Astrocyte of the spinal cord (primary cell): Measurements from ENCODE around the gene DCLK2.
A peak's percentile ranks its signal among the peaks of the same experiment; 100 is the strongest.

Experiments used
- DNase-seq: peaks from one replicate; pipeline ENCODE4 v3.0.0; 2011; ENCODE audit warnings: low read depth, low spot score
- H3K4me3 ChIP-seq: 2 replicates; pipeline ENCODE4 v1.5.1; 2011; ENCODE audit warnings: low read depth, mild to moderate bottlenecking, low read length, moderate library complexity
- CTCF ChIP-seq: IDR thresholded peaks from 2 replicates; pipeline ENCODE4 v1.5.1; 2012; ENCODE audit warnings: low read depth, mild to moderate bottlenecking, low read length, inconsistent platforms
- in situ Hi-C: cut with HindIII; loops from 2 replicates; pipeline ENCODE4 v1.10.0; 2017; ENCODE audit warnings: low sequenced_read_pairs

Gene DCLK2

GRCh38 chr4:150117094-150117493 lies 38.8 kb downstream of the DCLK2 start:
- no peak overlapping the region for H3K4me3 ChIP-seq
- TF ChIP-seq CTCF = no peak
- no peak for DNase-seq
- in situ Hi-C loops = no loop called here

- no peak for TF ChIP-seq CTCF
- peak; percentile 20 for DNase-seq
- in situ Hi-C loops = no loop called here
- H3K4me3 ChIP-seq = no peak overlapping the region
These were observed 39.4 kb downstream of the DCLK2 start for GRCh38 chr4:150117629-150118028.

GRCh38 chr4:150119492-150119891 lies 41.2 kb downstream of the DCLK2 start:
- H3K4me3 ChIP-seq = no peak overlapping the region
- DNase-seq = peak; percentile 64
- no peak for TF ChIP-seq CTCF

GRCh38 chr4:150123087-150123486 lies 44.8 kb downstream of the DCLK2 start:
- in situ Hi-C loops = no loop called here
- no peak overlapping the region for H3K4me3 ChIP-seq
- DNase-seq = no peak
- no peak for TF ChIP-seq CTCF

More at GRCh38 chr4:150119492-150119891, 41.2 kb downstream of the DCLK2 start:
- in situ Hi-C loops = no loop called here

- no peak overlapping the region for H3K4me3 ChIP-seq
- no peak for TF ChIP-seq CTCF
- in situ Hi-C loops = no loop called here
- DNase-seq = peak; percentile 18
These were observed 45.8 kb downstream of the DCLK2 start for GRCh38 chr4:150123796-150124677.

GRCh38 chr4:150126201-150126863 lies 48.1 kb downstream of the DCLK2 start:
- peak; percentile 66 for DNase-seq
- no peak overlapping the region for H3K4me3 ChIP-seq
- in situ Hi-C loops = no loop called here
- TF ChIP-seq CTCF = no peak
